HEK293T (cell line): Measurements from ENCODE around the gene IQGAP3.

ENCODE experiments used
- CTCF ChIA-PET: fragments of 350-600 bp; formaldehyde crosslinking; extraction: SDS; loops from one replicate; lab custom pipeline; 2021; ENCODE audit warnings: antibody characterized with exemption, inconsistent platforms; lab: Yijun Ruan, JAX
- POLR2A ChIA-PET: fragments of 350-600 bp; formaldehyde crosslinking; extraction: SDS; loops from one replicate; lab custom pipeline; 2020; ENCODE audit warnings: antibody characterized with exemption, inconsistent platforms; lab: Yijun Ruan, JAX
- DNase-seq: peaks from one replicate; pipeline ENCODE4 v3.0.0; 2012; ENCODE audit warnings: mixed read lengths; ENCODE audit errors: extremely low spot score
- ARNT ChIP-seq: fragments of 450-650 bp; IDR thresholded peaks from 2 replicates; pipeline ENCODE4 v1.6.1; 2017; ENCODE audit warnings: mild to moderate bottlenecking
- BHLHE40 ChIP-seq: fragments of 450-650 bp; IDR thresholded peaks from 2 replicates; pipeline ENCODE4 v1.6.1; 2016; ENCODE audit warnings: mild to moderate bottlenecking, moderate library complexity, borderline replicate concordance
- CTBP1 ChIP-seq: fragments of 450-650 bp; IDR thresholded peaks from 2 replicates; pipeline ENCODE4 v1.6.1; 2016; ENCODE audit warnings: borderline replicate concordance
- ELF4 ChIP-seq: fragments of 450-650 bp; IDR thresholded peaks from 2 replicates; pipeline ENCODE4 v1.6.1; 2017; ENCODE audit warnings: antibody characterized with exemption
- FOXA1 ChIP-seq: fragments of 450-650 bp; IDR thresholded peaks from 2 replicates; pipeline ENCODE4 v1.6.1; 2016; ENCODE audit warnings: mild to moderate bottlenecking
- FOXK2 ChIP-seq: fragments of 450-650 bp; IDR thresholded peaks from 2 replicates; pipeline ENCODE4 v1.6.1; 2016; ENCODE audit warnings: mild to moderate bottlenecking
- FOXM1 ChIP-seq: fragments of 450-650 bp; IDR thresholded peaks from 2 replicates; pipeline ENCODE4 v1.6.1; 2017; ENCODE audit warnings: mild to moderate bottlenecking, borderline replicate concordance
- HDGF ChIP-seq: fragments of 450-650 bp; IDR thresholded peaks from 2 replicates; pipeline ENCODE4 v1.6.1; 2017; ENCODE audit warnings: antibody characterized with exemption, borderline replicate concordance
- L3MBTL2 ChIP-seq: fragments of 450-650 bp; conservative IDR thresholded peaks from 2 replicates; pipeline ENCODE4 v1.6.1; 2016; ENCODE audit warnings: mild to moderate bottlenecking
- LEF1 ChIP-seq: fragments of 450-650 bp; IDR thresholded peaks from 2 replicates; pipeline ENCODE4 v1.6.1; 2017; ENCODE audit warnings: mild to moderate bottlenecking, borderline replicate concordance
- NFRKB ChIP-seq: fragments of 450-650 bp; IDR thresholded peaks from 2 replicates; pipeline ENCODE4 v1.6.1; 2016; ENCODE audit warnings: mild to moderate bottlenecking, moderate library complexity
- PKNOX1 ChIP-seq: fragments of 450-650 bp; IDR thresholded peaks from 2 replicates; pipeline ENCODE4 v1.6.1; 2016
- SP1 ChIP-seq: fragments of 450-650 bp; IDR thresholded peaks from 2 replicates; pipeline ENCODE4 v1.6.1; 2017
- SUZ12 ChIP-seq: fragments of 450-650 bp; IDR thresholded peaks from 2 replicates; pipeline ENCODE4 v1.6.1; 2016; ENCODE audit warnings: mild to moderate bottlenecking
- TARDBP ChIP-seq: fragments of 450-650 bp; IDR thresholded peaks from 2 replicates; pipeline ENCODE4 v1.6.1; 2016
- ZNF384 ChIP-seq: fragments of 450-650 bp; IDR thresholded peaks from 2 replicates; pipeline ENCODE4 v1.6.1; 2016

Gene IQGAP3

GRCh38 chr1:156495401-156496140 lies 76.8 kb downstream of the IQGAP3 start:
- POLR2A ChIA-PET, result interaction anchor here (1.4 kb wide), 1 partner anchor 9 kb away, joined by 4 read pairs; no protein-coding TSS in a partner anchor
- no peak for DNase-seq
- no peak for TF ChIP-seq FOXA1
- no peak for TF ChIP-seq SUZ12
- no peak for TF ChIP-seq ARNT
- TF ChIP-seq FOXM1, result no peak
- no peak for TF ChIP-seq FOXK2
- no peak for TF ChIP-seq SP1
- no peak for TF ChIP-seq ELF4
- CTCF ChIA-PET, result interaction anchor here (0.5 to 2.0 kb wide), 2 partner anchors 11 to 50 kb away, joined by 3 to 5 read pairs; no protein-coding TSS in a partner anchor

- ChIA-PET POLR2A (interaction anchor here (1.4 kb wide), 1 partner anchor 14 kb away, joined by 4 read pairs; no protein-coding TSS in a partner anchor), CTCF (no interaction called here)
- TF ChIP-seq SUZ12, result no peak
- no peak for TF ChIP-seq ARNT
- no peak for TF ChIP-seq FOXK2
- no peak for TF ChIP-seq FOXA1
- TF ChIP-seq BHLHE40, result no peak
- no peak for TF ChIP-seq ELF4
- TF ChIP-seq SP1, result no peak
- no peak for TF ChIP-seq ZNF384
- no peak for TF ChIP-seq FOXM1
- DNase-seq, result no peak
These were observed 78.0 kb downstream of the IQGAP3 start for GRCh38 chr1:156494309-156494895.

- TF ChIP-seq SP1 (no peak), PKNOX1 (no peak), ARNT (no peak), LEF1 (no peak), FOXA1 (no peak), ELF4 (no peak), ZNF384 (no peak), NFRKB (no peak), CTBP1 (no peak), FOXM1 (no peak), HDGF (no peak), SUZ12 (no peak)
- ChIA-PET CTCF (no interaction called here), POLR2A (interaction anchor here (1.4 to 5.9 kb wide), 2 partner anchors 9 to 15 kb away, joined by 4 to 64 read pairs; partner anchors contain the start of gene MEF2D)
- DNase-seq, result no peak
These were observed 78.6 kb downstream of the IQGAP3 start for GRCh38 chr1:156493742-156494141.

- CTCF ChIA-PET, result no interaction called here
- POLR2A ChIA-PET, result interaction anchor here (1.4 to 5.9 kb wide), 2 partner anchors 9 to 16 kb away, joined by 4 to 64 read pairs; partner anchors contain the start of gene MEF2D
- no peak for DNase-seq
- TF ChIP-seq TARDBP (no peak), NFRKB (no peak), FOXA1 (no peak), FOXM1 (no peak), L3MBTL2 (no peak), CTBP1 (no peak), ARNT (no peak), LEF1 (no peak), SP1 (no peak), FOXK2 (no peak), BHLHE40 (no peak), ELF4 (no peak), HDGF (no peak)
These were observed 79.2 kb downstream of the IQGAP3 start for GRCh38 chr1:156493154-156493631.

GRCh38 chr1:156492591-156493080 lies 79.7 kb downstream of the IQGAP3 start:
- ChIA-PET CTCF (interaction anchor here (4.3 kb wide), 1 partner anchor 12 kb away, joined by 39 read pairs; no protein-coding TSS in a partner anchor), POLR2A (interaction anchor here (1.4 to 5.9 kb wide), 2 partner anchors 10 to 35 kb away, joined by 5 to 64 read pairs; partner anchors contain the start of gene MEF2D)
- no peak for DNase-seq
- TF ChIP-seq PKNOX1 (no peak), BHLHE40 (no peak), FOXM1 (no peak), FOXA1 (no peak), LEF1 (no peak), ZNF384 (no peak), FOXK2 (no peak), SUZ12 (no peak), SP1 (no peak), TARDBP (no peak), ELF4 (no peak), HDGF (no peak), CTBP1 (no peak), L3MBTL2 (no peak), ARNT (no peak), NFRKB (no peak)

- ChIA-PET CTCF (interaction anchor here (0.8 to 4.3 kb wide), 3 partner anchors 11 to 116 kb away, joined by 3 to 39 read pairs (median 6); no protein-coding TSS in a partner anchor), POLR2A (interaction anchor here (0.8 to 5.9 kb wide), 3 partner anchors 11 to 100 kb away, joined by 3 to 64 read pairs (median 5); partner anchors contain the start of gene MEF2D)
- DNase-seq, result no peak
- TF ChIP-seq NFRKB (no peak), FOXM1 (no peak), LEF1 (no peak), FOXK2 (no peak), ARNT (no peak), TARDBP (no peak), L3MBTL2 (no peak), SP1 (no peak), ELF4 (no peak), PKNOX1 (no peak)
These were observed 80.3 kb downstream of the IQGAP3 start for GRCh38 chr1:156492013-156492590.
